Testis (tissue), 3 donors: ENCODE results near the gene GPHN. TPM values are rescaled to one million over a fixed set of nuclear protein-coding genes. Genes with fewer than 3 reads are reported as not detected.

Experiments used
- DNase-seq: peaks from one replicate; pipeline ENCODE4 v3.0.0-alpha.2; 2019
- H3K27ac ChIP-seq, 2 donors: fragments of 200-600 bp; sonication (generic); one replicate each; pipeline ENCODE4 v1.5.1; 2019
- H3K27me3 ChIP-seq: fragments of 200-600 bp; sonication (generic); one replicate; pipeline ENCODE4 v1.5.1; 2019
- H3K36me3 ChIP-seq: fragments of 200-600 bp; sonication (generic); one replicate; pipeline ENCODE4 v1.5.1; 2017; ENCODE audit warnings: low read depth; ENCODE audit errors: missing control alignments
- H3K4me1 ChIP-seq: fragments of 200-600 bp; sonication (generic); one replicate; pipeline ENCODE4 v1.5.1; 2019
- H3K4me3 ChIP-seq, 2 donors: fragments of 200-600 bp; sonication (generic); one replicate each; pipeline ENCODE4 v1.5.1; 2017 to 2019
- H3K9me3 ChIP-seq: fragments of 200-600 bp; sonication (generic); one replicate; pipeline ENCODE4 v1.5.1; 2017
- CTCF ChIP-seq, 3 experiments: fragments of 450-650 bp in 2 of 3; fragments of 200-600 bp in 1 of 3; sonication (generic) in 1 of 3; IDR thresholded peaks; one replicate each; pipeline ENCODE4 v1.5.1; 2016 to 2019; ENCODE audit warnings: antibody characterized with exemption in 3 of 3, mild to moderate bottlenecking in 2 of 3, moderate library complexity in 1 of 3
- POLR2A ChIP-seq: fragments of 450-650 bp; IDR thresholded peaks from one replicate; pipeline ENCODE4 v1.6.1; 2017; ENCODE audit warnings: antibody characterized with exemption, mild to moderate bottlenecking, moderate library complexity
- WGBS, 2 donors: methylation state at CpG; one replicate each; pipeline ENCODE4 v1.1.5; 2018; 5-methylcytosine and 5-hydroxymethylcytosine counted together
- intact Hi-C: fragments of 100-400 bp; cut with DNase I; formaldehyde crosslinking; loops from one replicate; pipeline ENCODE4 v1.15.1; 2023; ENCODE audit warnings: low total_unique reads
- polyA plus RNA-seq: library from polyadenylated mRNA; stranded (reverse); fragments of 350-450 nt; fragmentation: Illumina TruSeq; extraction: RNeasy Lipid Tissue Mini Kit (QIAGEN cat#74804); gene quantifications from one replicate; pipeline ENCODE4 v1.2.3, GENCODE V29; 2014; ENCODE audit warnings: low read depth, low replicate concordance; ENCODE audit not compliant: insufficient read depth
- total RNA-seq, 2 donors: library from RNA; depleted of rRNA; stranded (reverse); fragments of >200 nt; gene quantifications; one replicate each; pipeline ENCODE4 v1.2.3, GENCODE V29; 2016

GPHN gene
- total and polyA plus RNA-seq, 3 donors from 2014 or later: 14.2 to 26.5 (median 25.4) TPM

- no peak overlapping the region for H3K27ac ChIP-seq
- no peaks in the 10 kb centered on the region for H3K4me1 ChIP-seq
- H3K27me3 ChIP-seq: no peaks in the 10 kb centered on the region
- no peak for TF ChIP-seq POLR2A
- no peak for TF ChIP-seq CTCF (IDR thresholded peaks at IDR 0.05)
- no peaks in the 10 kb centered on the region for H3K36me3 ChIP-seq
- no peaks in the 10 kb centered on the region for H3K9me3 ChIP-seq
- DNase-seq: no peak
- intact Hi-C loops: no loop called here
- 85 to 86% methylated on average over 8 of the region's 8 CpGs for WGBS, 2 donors
- no peak overlapping the region for H3K4me3 ChIP-seq
These were observed 699.9 kb downstream of the GPHN start for GRCh38 chr14:67207810-67208209.

- TF ChIP-seq CTCF (IDR thresholded peaks at IDR 0.05): no peak
- TF ChIP-seq POLR2A: no peak
- Histone ChIP-seq H3K4me3 (no peak overlapping the region), H3K4me1 (no peaks in the 10 kb centered on the region), H3K36me3 (no peaks in the 10 kb centered on the region), H3K9me3 (no peaks in the 10 kb centered on the region), H3K27me3 (no peaks in the 10 kb centered on the region), H3K27ac (no peak overlapping the region)
- WGBS, 2 donors: 89% methylated on average over 2 of the region's 2 CpGs; no CpG with 5 or more reads in 1 of the 2 donors
- DNase-seq: no peak
- intact Hi-C loops: no loop called here
These were observed 710.2 kb downstream of the GPHN start for GRCh38 chr14:67218126-67218525.

GRCh38 chr14:67221248-67221981, 713.5 kb downstream of the GPHN start:
- TF ChIP-seq POLR2A: no peak
- no peak for TF ChIP-seq CTCF (IDR thresholded peaks at IDR 0.05)
- Histone ChIP-seq H3K4me3 (no peak overlapping the region), H3K27ac (no peak overlapping the region), H3K4me1 (no peaks in the 10 kb centered on the region), H3K27me3 (no peaks in the 10 kb centered on the region), H3K36me3 (no peaks in the 10 kb centered on the region), H3K9me3 (no peaks in the 10 kb centered on the region)
- DNase-seq: no peak
- intact Hi-C loops: no loop called here
- WGBS, 2 donors: 79 to 82% methylated on average over 6 of the region's 6 CpGs

GRCh38 chr14:67221982-67222328, 714.0 kb downstream of the GPHN start:
- TF ChIP-seq CTCF (IDR thresholded peaks at IDR 0.05) (no peak), POLR2A (no peak)
- Histone ChIP-seq H3K27ac (no peak overlapping the region), H3K27me3 (no peaks in the 10 kb centered on the region), H3K4me3 (no peak overlapping the region), H3K4me1 (no peaks in the 10 kb centered on the region), H3K9me3 (no peaks in the 10 kb centered on the region), H3K36me3 (no peaks in the 10 kb centered on the region)
- no peak for DNase-seq
- 90 to 95% methylated on average over 4 of the region's 4 CpGs for WGBS, 2 donors
- intact Hi-C loops: no loop called here

- Histone ChIP-seq H3K4me1 (no peaks in the 10 kb centered on the region), H3K27ac (no peak overlapping the region), H3K36me3 (no peaks in the 10 kb centered on the region), H3K27me3 (no peaks in the 10 kb centered on the region), H3K4me3 (no peak overlapping the region), H3K9me3 (no peaks in the 10 kb centered on the region)
- intact Hi-C loops: no loop called here
- no peak for DNase-seq
- no peak for TF ChIP-seq POLR2A
- no peak for TF ChIP-seq CTCF (IDR thresholded peaks at IDR 0.05)
- 73 to 78% methylated on average over 4 of the region's 4 CpGs for WGBS, 2 donors
These were observed 717.6 kb downstream of the GPHN start for GRCh38 chr14:67225523-67225922.
